Esophagus muscularis mucosa (tissue), 4 donors: ENCODE results near the gene POLR3F. TPM values are rescaled to one million over a fixed set of nuclear protein-coding genes. Genes with fewer than 3 reads are reported as not detected.

Source experiments
- DNase-seq: peaks from one replicate; pipeline ENCODE4 v3.0.0-alpha.2; 2017; ENCODE audit errors: extremely low spot score
- H3K27ac ChIP-seq, 4 donors: fragments of 200-600 bp; sonication (generic); replicated peaks in 1 of 4; 1 replicate in 3 of 4; 2 replicates in 1 of 4; pipeline ENCODE4 v1.5.1; 2016 to 2019; ENCODE audit warnings: mild to moderate bottlenecking in 1 of 4
- H3K27me3 ChIP-seq, 4 donors: fragments of 200-600 bp; sonication (generic); one replicate each; pipeline versions ENCODE4 v1.5.1 to v1.6.0; 2016 to 2019
- H3K36me3 ChIP-seq, 4 donors: fragments of 200-600 bp; sonication (generic); one replicate each; pipeline ENCODE4 v1.5.1; 2016 to 2019
- H3K4me1 ChIP-seq, 4 donors: fragments of 200-600 bp; sonication (generic); one replicate each; pipeline ENCODE4 v1.5.1; 2016 to 2019
- H3K4me3 ChIP-seq, 4 donors: fragments of 200-600 bp; sonication (generic); 1 replicate in 2 of 4; 2 replicates in 2 of 4; pipeline ENCODE4 v1.5.1; 2016 to 2019; ENCODE audit warnings: mild to moderate bottlenecking in 4 of 4, moderate library complexity in 1 of 4
- H3K9me3 ChIP-seq, 4 donors: fragments of 200-600 bp; sonication (generic); 1 replicate in 3 of 4; 2 replicates in 1 of 4; pipeline ENCODE4 v1.5.1; 2016 to 2019
- EP300 ChIP-seq: sonication (generic); formaldehyde crosslinking; IDR thresholded peaks from one replicate; pipeline ENCODE4 v1.6.1; 2017; ENCODE audit warnings: antibody characterized with exemption
- POLR2A ChIP-seq: fragments of 450-650 bp; IDR thresholded peaks from one replicate; pipeline ENCODE4 v1.6.1; 2017; ENCODE audit warnings: antibody characterized with exemption, moderate library complexity, mild to moderate bottlenecking, low read depth
- POLR2AphosphoS5 ChIP-seq, 2 donors: sonication (generic); formaldehyde crosslinking; IDR thresholded peaks; one replicate each; pipeline ENCODE4 v1.6.1; 2017; ENCODE audit warnings: antibody characterized with exemption in 2 of 2
- WGBS: methylation state at CpG from one replicate; pipeline ENCODE4 v1.1.5; 2018; 5-methylcytosine and 5-hydroxymethylcytosine counted together
- intact Hi-C: fragments of 100-400 bp; cut with DNase I; formaldehyde crosslinking; loops from one replicate; pipeline ENCODE4 v1.15.1; 2023
- total RNA-seq, 4 donors: library from RNA; depleted of rRNA; stranded (reverse); fragments of >200 nt; gene quantifications; one replicate each; pipeline versions ENCODE4 v1.1.0 to v1.2.1, GENCODE V29; 2016
- TF ChIP-seq, protein P1 (sequence below), 3 experiments: fragments of 200-600 bp in 2 of 3; fragments of 450-650 bp in 1 of 3; sonication (generic) in 2 of 3; IDR thresholded peaks; one replicate each; pipeline ENCODE4 v1.5.1; 2017 to 2019; ENCODE audit warnings: antibody characterized with exemption in 3 of 3, mild to moderate bottlenecking in 2 of 3, moderate library complexity in 1 of 3

POLR3F gene
- total RNA-seq, 4 donors from 2014 or later: 9.1 to 13.3 (median 11.0) TPM

GRCh38 chr20:18456600-18456999 is 10.6 kb upstream of the POLR3F start:
- Histone ChIP-seq H3K27ac (no peak overlapping the region), H3K4me1 (no peaks in the 10 kb centered on the region), H3K4me3 (no peak overlapping the region), H3K36me3 (peaks cover 0 to 4% (median 0%) of the 10 kb centered on the region in 4 donors), H3K9me3 (peaks cover 0 to 7% (median 0%) of the 10 kb centered on the region in 4 donors), H3K27me3 (no peaks in the 10 kb centered on the region)
- no peak for DNase-seq
- WGBS: 91% methylated on average over 3 of the region's 3 CpGs
- intact Hi-C loops: no loop called here
- TF ChIP-seq EP300 (no peak), POLR2A (no peak), POLR2AphosphoS5 (IDR thresholded peaks at IDR 0.05) (no peak)
- TF ChIP-seq, protein P1, sequence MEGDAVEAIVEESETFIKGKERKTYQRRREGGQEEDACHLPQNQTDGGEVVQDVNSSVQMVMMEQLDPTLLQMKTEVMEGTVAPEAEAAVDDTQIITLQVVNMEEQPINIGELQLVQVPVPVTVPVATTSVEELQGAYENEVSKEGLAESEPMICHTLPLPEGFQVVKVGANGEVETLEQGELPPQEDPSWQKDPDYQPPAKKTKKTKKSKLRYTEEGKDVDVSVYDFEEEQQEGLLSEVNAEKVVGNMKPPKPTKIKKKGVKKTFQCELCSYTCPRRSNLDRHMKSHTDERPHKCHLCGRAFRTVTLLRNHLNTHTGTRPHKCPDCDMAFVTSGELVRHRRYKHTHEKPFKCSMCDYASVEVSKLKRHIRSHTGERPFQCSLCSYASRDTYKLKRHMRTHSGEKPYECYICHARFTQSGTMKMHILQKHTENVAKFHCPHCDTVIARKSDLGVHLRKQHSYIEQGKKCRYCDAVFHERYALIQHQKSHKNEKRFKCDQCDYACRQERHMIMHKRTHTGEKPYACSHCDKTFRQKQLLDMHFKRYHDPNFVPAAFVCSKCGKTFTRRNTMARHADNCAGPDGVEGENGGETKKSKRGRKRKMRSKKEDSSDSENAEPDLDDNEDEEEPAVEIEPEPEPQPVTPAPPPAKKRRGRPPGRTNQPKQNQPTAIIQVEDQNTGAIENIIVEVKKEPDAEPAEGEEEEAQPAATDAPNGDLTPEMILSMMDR (IDR thresholded peaks at IDR 0.05): no peak

- Histone ChIP-seq H3K4me1 (peaks cover 14 to 28% (median 20%) of the 10 kb centered on the region in 4 donors), H3K4me3 (no peak overlapping the region), H3K27me3 (no peaks in the 10 kb centered on the region), H3K27ac (no peak overlapping the region), H3K36me3 (peaks cover 0 to 11% (median 3%) of the 10 kb centered on the region in 4 donors), H3K9me3 (no peaks in the 10 kb centered on the region)
- intact Hi-C loops: loop anchor here (5.0 kb wide), 1 partner anchor 42 kb away; the partner anchor contains the start of gene SEC23B
- no peak for TF ChIP-seq EP300
- no peak for TF ChIP-seq POLR2AphosphoS5 (IDR thresholded peaks at IDR 0.05)
- TF ChIP-seq POLR2A: no peak
- TF ChIP-seq, protein P1 (IDR thresholded peaks at IDR 0.05): no peak
- no peak for DNase-seq
- WGBS: 54% methylated on average over 6 of the region's 6 CpGs
Observed at GRCh38 chr20:18465536-18466200, 1.5 kb upstream of the POLR3F start.

- WGBS: 3% methylated on average over 9 of the region's 15 CpGs
- peaks cover 14 to 28% (median 20%) of the 10 kb centered on the region in 4 donors for H3K4me1 ChIP-seq
- TF ChIP-seq POLR2A: no peak
- TF ChIP-seq, protein P1 (IDR thresholded peaks at IDR 0.05): no peak
- TF ChIP-seq POLR2AphosphoS5 (IDR thresholded peaks at IDR 0.05): no peak
- TF ChIP-seq EP300: no peak
- intact Hi-C loops: loop anchor here (5.0 kb wide), 1 partner anchor 41 kb away; the partner anchor contains the start of gene SEC23B
- peaks cover 0 to 20% (median 11%) of the 10 kb centered on the region in 4 donors for H3K36me3 ChIP-seq
- H3K27ac ChIP-seq: peak overlapping the region; percentile 73 to 82 (median 80)
- peak overlapping the region; percentile 68 to 90 (median 81) for H3K4me3 ChIP-seq
- no peaks in the 10 kb centered on the region for H3K27me3 ChIP-seq
- DNase-seq: no peak
- no peaks in the 10 kb centered on the region for H3K9me3 ChIP-seq
Observed at GRCh38 chr20:18466574-18466893, 656 bp upstream of the POLR3F start.

DNA sequence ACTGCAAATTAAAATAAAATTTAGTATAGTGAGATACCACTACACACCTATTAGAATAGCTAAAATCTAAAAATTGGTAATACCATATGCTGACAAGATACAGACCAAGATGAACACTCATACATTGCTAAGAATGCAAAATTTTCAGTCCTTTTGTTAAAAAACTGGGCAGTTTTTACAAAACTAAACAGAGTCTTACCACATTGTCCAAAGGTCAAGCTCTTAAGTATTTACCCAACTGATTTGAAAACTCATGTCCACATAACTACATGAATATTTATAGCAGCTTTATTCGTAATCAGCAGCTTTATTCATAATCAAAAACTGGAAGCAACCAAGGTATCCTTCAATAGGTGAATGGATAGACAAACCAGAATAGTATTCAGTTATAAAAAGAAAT is 10.0 kb downstream of the POLR3F start:
- Histone ChIP-seq H3K9me3 (no peaks in the 10 kb centered on the region), H3K36me3 (peaks cover 28 to 98% (median 88%) of the 10 kb centered on the region in 4 donors)

More for the DNA sequence above, 10.0 kb downstream of the POLR3F start:
- DNase-seq: no peak
- H3K27ac ChIP-seq: no peak overlapping the region
- no peak overlapping the region for H3K4me3 ChIP-seq
- no peaks in the 10 kb centered on the region for H3K27me3 ChIP-seq
- 97% methylated on average over 1 of the region's 1 CpG for WGBS
- H3K4me1 ChIP-seq: no peaks in the 10 kb centered on the region
- intact Hi-C loops: no loop called here
- no peak for TF ChIP-seq POLR2A
- TF ChIP-seq, protein P1 (IDR thresholded peaks at IDR 0.05): no peak
- TF ChIP-seq POLR2AphosphoS5 (IDR thresholded peaks at IDR 0.05): no peak
- TF ChIP-seq EP300: no peak
